ENCODE measurements around the gene PPM1B.
"Not testable (repeated sequence)": the region's sequence is repeated elsewhere in the genome, so short reads cannot be mapped to it uniquely, and the experiment has no call there.

Gene PPM1B

DNA sequence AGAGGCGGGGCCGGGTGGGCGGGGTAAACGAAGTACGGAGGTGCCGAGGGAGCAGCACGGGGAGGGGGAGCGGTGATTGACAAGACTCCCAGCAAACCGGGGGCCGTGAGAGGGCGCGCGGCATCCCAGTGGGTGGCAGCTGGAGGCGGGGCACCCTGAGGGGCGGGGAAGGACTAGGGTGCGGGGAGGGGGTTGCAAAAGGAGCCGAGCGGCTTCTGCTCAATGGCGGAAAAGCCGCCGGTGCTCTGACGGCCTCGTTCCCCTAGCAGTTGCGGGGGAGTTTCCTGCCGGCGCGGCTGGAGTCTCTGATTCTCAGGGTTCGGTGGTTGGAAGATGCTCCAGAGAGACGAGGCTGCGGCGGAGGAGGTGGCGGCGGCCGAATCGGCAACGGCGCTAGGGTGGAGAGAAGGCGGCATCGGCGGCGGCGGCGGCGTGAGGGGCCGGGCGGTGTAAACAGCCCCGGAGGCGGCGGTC lies at the start of gene PPM1B:
Gene PPM1B, plus strand, starts transcription at position 195 of the 474 bp plus-strand sequence. CDS start 32,325 bp downstream, outside the sequence.
- FAIRE-seq: no peak

DNA sequence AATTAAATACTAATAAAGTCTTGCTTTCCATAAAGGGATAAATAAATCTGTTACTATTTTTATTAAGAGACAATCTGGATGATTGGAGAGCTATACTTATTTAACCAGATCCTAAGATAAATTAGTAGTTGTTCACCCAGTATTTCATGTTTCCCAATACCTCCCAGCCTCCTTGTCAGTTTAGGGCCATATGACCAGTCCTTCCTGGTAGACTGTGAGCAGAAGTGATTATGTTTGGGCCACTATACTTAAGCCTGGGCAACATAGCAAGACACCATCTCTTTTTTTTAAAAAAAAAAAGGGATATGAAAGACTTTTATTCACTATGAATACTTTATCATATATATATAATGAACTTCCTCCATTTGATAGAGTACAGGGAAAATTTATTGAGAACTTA lies 48.8 kb upstream of the PPM1B start:
- no peak for FAIRE-seq

DNA sequence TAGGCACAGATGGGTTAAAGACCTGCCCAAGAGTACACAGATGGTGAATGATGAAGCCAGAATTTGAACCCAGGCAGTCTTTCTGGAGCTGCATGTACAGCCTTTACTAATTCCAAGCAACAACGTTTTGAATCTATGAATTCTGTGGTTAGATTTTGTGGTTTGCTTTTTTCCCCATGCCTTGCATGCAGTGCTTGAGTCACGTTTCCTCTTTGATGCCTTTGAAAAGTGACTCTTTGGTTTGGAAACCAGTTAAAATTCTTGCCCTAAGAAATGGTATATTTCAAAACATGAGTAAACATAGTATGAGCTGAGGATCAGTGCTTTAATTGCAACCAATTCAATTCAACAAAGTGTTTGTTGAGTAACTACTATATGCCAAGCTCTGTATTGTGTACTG lies 48.2 kb upstream of the PPM1B start:
- FAIRE-seq: no peak

DNA sequence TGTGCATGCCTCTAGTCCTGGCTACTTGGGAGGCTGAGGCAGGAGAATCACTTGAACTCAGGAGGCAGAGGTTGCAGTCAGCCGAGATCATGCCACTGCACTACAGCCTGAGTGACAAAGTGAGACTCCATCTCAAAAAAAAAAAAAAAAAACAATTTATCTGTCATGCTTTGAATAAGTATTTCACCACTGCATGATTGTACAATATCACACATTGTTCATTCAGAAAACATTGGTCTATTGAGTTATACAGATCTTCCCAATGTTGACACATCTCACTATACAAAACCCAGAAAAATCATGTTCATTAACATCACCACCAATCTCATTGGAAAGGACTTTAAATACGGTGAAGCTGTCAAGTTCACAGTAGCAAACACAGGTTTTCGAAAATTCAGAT lies 46.8 kb upstream of the PPM1B start:
- no peak for FAIRE-seq

DNA sequence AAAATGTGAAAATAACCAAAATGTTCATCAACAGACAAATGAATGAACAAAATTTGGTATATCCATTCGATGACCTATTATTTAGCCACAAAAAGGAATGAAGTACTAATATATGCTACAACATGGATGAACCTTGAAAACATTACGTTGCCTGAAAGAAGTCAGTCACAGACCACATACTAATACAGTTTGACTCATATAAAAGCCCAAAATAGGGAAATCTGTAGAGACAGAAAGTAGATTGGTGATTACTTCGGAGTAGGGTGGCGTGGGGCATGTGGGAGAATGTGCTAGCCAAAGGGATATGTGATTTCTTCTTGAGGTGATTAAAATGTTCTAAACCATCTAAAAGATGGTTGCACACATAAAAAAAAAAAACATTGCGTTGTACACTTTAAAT lies 44.2 kb upstream of the PPM1B start:
- FAIRE-seq: no peak

DNA sequence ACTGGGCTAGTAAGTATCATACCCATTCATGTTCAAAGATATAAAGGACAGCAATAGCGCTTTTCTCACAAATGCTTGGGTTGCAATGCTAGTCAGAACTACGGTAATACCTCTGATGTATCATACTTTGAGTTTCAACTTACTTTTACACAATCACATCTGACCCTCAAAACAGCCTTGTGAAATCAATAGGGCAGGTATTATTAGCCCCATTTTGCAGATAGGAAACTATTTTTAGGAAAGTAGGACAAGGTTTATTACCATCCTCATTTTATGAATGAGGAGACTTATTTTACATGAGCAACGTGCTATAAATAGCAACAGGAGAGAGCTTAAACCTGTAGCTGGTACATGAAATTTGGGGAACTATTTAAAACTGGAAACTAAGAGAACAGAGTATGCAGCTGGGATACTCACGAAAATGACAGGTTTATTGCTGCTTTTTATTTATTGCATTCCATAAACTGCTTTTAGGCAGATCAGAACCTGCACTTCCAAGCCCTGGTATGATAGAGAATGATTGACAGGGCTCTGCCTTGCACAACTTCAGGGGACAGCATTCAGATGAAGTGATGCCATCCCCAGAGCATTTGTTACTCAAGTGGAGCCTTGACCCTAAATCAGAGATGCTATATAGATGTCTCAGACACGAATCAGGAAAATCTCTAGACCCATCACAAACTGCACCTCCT lies 42.4 kb upstream of the PPM1B start:
- no peak for FAIRE-seq

DNA sequence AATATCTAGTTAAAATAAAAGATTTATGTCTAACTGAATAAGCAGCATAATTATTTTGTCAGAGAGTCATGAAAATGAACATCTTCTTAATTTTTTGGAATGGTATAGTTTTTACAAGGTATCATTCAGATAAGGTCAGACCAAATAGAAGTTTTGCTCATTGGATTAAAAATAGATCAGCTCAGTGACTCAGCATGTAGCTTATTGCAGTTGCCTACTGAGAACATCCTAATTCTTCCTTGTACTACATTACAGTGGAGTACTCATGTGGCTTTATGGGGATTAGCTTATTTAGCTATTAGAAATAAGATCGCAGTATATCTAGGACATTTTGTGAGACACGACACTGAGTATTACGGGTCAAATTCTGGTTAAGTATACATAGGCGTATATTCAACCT lies 38.2 kb upstream of the PPM1B start:
- FAIRE-seq: peak; percentile 28

DNA sequence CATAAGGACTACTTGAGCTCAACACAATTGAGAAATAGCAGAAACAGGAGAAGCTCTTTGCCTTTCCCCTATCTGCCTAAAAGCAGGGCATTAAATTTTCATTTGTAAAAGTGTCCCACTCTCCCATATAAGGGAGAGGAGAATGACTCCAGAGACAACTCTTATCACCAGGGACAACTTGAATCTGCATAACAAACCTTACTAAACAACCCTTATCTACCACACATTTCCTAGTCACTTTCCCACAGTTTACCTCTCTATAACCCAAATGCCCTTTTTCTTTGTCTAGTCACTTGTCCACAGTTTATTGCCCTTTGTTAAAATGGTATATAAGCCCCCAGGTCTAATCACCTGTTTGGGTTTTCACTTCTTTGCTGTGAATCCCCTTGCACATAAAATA lies 37.5 kb upstream of the PPM1B start:
- FAIRE-seq: no peak

DNA sequence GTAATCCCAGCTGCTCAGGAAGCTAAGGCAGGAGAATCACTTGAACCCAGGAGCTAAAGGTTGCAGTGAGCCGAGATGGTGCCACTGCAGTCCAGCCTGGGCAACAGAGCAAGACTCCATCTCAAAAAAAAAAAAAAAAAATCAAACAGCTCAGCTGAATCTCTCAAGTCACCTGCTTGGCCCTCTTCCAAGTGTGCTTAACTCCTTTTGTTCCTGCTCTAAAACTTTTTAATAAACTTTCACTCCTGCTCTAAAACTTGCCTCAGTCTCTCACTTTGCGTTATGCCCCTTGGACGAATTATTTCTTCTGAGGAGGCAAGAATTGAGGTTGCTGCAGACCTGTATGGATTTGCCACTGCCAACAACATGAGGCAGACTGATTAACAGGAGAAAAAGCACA lies 35.1 kb upstream of the PPM1B start:
- not testable (repeated sequence) for FAIRE-seq

DNA sequence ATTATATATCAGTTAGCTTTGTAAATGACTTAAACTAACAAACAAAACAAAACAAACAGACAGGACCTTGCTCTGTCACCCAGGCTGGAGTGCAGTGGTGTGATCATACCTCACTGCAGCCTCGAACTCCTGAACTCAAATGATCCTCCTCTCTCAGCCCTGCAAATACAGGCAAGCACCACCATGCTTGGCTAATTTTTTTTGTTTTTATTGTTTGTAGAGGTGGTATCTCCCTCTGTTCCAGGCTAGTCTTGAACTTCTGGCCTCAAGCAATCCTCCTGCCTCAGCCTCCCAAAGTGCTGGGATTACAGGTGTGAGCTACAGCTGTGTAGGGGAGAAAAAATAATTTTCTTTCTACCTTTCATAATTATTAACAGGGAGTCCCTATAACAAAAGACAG lies 33.8 kb upstream of the PPM1B start:
- no peak for FAIRE-seq

DNA sequence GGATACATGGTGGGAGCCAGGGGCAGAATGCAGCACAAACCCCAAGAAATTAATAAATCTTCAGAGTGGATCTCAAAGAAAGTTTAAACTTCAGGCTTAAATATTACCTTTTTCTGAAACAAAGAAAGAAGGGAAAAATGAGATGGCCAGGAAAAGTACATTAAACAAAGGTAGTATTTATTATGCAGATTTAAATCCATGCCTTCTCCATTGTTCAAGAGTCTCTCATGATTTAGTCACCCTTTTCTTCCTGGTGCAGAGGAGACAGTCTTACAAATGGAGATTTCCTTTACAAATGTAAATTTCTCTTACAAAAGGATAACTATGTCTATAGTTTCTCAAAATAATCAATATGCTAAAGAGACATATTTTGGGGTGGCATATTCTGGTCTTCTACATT lies 33.4 kb upstream of the PPM1B start:
- no peak for FAIRE-seq

DNA sequence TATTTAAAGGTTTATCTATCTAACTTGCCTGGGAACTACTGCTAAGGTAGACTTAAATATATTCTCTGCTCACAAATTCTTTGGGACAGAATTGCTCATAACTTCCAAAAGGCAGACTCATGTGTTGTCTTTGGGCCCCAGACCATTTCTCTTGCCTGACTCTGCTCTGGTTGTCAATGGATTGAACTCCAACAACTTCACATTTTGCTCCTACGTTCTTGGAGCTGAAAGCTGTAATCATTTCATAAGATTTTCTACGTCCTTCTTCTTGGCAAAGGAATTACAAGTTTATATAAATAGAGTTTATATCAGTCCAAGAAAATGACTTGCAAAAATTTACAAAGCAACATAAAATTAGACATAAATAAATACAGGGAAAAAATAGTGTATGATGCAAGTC lies 32.9 kb upstream of the PPM1B start:
- no peak for FAIRE-seq

DNA sequence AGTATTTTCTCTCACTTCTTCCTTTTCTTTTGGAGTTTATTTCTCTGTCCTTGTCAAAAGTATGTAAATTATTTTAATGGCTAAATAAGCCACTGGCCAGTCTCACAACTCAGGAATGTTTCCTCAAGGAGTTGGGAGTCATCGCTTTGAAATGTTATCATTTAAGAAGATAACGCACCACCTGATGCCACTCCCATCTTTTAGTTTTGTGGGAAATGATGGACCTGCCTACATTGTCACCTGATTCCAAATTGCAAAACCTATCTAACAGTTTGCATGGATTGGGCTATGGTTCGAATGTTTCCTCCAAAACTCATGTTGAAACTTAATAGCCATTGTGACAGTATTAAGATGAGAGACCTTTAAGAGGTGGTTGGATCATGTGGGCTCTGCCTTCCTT lies 32.4 kb upstream of the PPM1B start:
- no peak for FAIRE-seq

DNA sequence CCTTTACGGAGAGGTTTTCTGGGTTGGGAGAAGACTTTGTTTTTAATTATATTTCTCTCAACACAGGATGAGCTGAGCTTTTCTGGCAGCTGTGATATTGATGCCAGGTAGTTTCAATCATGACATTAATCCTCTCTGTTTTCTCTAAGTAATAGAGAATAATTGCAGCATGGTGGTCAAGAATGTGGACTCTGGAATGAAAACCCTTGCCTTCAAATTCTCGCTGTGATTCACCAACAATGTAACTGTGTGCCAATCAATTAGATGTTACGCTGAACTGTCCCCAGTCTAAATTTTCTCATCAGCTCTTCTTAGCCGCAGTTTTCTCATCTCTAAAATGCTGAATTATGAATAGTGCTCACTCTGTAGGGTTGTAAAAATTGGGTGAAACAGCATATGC lies 31.6 kb upstream of the PPM1B start:
- FAIRE-seq: no peak

DNA sequence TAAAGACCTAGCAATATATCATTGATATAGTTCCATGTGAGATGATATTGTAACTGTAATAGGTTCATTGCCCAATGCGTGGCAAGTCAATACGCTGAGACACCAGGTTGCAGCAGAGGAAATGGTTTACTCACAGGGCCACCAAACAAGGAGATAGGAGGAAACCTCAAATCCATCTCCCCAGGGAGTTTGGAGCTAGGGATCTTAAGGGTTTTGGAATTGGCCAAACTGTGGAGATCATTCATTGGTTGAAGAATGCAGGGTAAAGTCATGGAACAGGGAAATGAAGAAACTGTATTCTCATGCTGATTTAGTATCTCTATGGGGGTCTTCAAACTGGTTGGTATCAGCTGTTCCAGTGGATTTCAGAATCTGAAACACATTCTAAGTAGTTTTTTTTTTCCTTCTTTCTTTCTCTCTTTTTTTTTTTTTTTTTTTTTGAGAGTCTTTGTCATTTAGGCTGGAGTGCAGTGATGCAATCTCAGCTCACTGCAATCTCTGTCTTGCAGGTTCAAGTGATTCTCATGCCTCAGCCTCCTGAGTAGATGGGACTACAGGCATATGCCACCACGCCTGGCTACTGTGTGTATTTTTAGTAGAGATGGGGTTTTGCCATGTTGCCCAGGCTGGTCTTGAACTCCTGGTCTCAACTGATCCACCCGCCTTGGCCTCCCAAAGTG lies 30.7 kb upstream of the PPM1B start:
- no peak for FAIRE-seq

DNA sequence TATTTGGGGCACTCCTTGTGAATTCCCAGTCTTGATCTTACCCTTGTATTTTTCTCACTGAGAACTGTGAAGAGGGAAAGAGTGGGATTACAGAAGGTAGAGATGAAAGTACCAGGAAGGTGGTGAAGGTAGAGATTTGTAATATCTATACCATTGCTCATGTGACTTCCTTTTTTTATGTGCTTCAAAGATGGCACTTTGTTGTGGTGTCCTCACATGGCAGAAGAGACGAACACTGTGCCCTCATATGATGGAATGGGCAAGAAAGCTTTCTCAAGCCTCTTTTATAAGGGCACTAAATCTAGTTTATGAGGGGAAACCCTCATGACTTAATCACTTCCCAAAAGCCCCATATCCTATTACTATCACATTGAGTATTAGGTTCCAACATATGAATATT lies 28.9 kb upstream of the PPM1B start:
- FAIRE-seq: no peak

DNA sequence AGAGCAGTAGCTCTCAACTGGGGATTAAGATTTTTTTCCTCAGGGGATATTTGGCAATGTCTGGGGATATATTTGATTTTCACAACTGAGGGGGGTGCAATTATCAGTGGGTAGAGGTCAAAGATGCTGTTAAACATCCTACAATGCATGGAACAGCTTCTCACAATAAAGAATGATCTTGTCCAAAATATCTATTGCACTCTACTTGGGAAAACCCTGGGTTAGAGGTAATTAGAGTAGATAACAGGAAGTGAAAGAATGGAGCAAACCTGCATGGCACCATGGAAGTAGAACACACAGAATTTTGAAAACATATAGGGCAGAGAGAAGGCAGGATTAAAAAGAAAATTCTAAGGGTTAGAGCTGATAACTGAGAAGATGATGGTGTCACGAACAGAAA lies 26.4 kb upstream of the PPM1B start:
- no peak for FAIRE-seq

DNA sequence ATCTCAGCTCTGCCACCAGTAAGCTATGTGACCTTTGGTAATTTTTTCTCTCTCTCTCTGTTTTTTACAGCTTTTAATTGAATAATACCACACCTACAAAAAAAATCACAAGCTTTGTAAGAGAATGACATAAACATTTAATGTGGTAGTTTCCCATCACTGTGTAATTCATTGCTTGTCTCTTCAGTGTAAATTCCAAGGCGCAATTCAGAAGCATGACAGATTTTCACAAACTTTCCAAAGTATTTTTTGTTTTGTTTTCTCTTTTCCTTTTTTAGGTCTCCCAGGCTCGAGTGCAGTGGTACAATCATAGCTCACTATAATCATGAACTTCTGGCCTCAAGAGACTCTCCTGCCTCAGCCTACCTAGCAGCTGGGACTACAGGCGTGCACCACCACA lies 25.0 kb upstream of the PPM1B start:
- FAIRE-seq: no peak

DNA sequence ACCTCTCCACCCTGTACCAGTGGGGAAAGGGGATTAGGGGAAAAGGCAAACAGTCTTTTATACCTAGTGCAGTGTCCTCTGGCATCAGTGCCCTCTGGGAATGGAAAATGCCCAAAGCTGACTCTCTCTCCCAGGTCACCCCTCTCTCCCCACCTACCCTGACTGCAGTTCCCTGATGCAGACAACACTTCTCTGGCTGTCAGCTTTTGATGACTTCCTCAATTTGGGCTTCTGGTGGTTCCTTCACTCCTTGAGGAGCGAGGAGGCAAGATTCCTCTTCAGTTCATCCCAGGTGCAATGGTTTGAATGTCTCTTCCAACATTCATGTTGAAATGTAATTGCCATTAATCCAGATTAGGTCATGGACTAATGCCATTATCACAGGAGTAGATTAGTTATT lies 19.7 kb upstream of the PPM1B start:
- no peak for FAIRE-seq

DNA sequence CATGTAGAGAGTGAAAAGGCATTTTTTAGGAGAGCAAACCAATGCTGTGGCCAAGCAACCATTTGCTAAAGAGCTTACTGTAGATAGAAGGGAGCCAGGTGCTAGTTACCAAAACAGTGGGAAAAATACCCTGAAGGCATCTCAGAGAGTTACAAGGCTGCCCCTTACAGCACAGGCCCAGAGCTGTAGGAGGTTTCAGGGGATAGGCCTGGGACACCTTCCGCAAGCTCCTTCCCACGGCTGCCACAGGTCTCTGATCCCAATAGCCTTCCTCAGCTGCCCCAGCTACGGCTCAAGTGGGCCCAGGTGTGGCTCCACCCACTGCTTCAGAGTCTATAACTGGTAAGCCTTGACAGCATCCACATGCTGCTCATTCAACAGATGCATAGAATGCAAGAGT lies 18.2 kb upstream of the PPM1B start:
- FAIRE-seq: no peak

DNA sequence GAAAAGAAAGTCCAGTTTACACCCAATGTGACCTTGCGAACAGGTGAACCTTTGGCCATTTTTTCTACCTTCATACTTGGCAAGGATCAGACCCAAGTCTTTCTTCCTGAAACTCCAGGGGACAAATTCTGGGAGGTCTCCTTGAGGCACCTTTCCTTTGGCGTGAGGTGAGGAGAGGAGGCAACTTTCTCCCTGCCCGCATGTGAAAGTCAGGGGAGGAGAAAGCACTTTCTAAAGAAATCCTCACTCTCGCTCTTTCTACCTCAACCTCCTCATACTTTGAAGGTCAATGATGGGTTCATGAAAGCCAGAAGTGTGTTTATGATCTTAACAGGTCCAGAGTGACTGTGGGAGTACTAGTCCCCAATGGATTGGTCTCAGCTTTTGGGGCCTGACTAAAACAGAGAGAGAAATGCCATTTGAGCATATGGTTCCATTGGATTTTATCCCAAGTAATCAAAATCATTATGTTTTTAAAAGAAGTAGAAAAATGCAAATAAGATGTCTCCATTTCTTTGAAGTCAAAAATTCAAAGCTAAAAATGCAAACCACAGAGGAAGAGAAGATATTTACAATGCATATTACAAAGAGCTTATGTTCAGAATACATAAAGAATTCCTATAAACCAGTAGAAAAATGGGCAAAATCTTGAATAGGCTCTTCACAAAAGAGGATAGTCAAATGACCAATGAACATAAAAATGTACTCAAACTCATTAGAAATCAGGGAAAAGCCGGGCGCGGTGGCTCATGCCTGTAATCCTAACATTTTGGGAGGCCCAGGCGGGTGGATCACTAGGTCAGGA lies 15.6 kb upstream of the PPM1B start:
- no peak for FAIRE-seq

DNA sequence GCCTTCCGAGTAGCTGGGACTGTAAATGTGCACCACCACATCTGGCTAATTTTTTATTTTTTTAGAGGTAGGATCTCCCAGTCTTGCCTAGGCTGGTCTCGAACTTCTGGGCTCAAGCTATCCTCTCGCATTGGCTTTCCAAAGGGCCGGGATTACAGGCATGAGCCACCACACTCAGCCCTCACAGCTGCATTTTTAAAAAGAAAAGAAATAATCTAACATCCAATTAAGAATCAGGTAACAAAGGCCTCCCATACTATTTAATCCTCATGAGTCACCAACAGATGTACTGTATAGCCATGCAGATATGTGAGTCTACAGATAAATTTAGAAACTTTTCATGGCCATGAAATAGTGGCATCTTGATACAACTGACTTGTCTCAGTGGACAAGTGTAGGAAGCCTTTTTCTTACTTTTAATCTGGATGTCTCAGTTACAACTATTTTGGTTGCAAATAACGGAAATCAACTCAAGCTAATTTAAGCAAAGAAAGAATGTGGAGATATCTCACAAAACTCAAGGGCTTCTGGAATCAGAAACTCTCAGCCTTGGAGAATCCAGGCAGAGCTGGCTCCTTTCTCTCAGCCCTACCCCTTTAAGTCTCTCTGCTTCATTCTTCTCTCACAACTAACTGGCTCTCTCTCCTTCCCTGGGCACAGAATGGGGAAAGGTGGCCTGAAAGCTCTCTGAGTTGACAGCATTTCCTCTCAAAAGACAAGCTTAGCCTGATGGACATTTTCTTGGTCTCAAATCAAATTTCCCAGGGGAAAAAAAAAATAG lies 12.8 kb upstream of the PPM1B start:
- FAIRE-seq: no peak

DNA sequence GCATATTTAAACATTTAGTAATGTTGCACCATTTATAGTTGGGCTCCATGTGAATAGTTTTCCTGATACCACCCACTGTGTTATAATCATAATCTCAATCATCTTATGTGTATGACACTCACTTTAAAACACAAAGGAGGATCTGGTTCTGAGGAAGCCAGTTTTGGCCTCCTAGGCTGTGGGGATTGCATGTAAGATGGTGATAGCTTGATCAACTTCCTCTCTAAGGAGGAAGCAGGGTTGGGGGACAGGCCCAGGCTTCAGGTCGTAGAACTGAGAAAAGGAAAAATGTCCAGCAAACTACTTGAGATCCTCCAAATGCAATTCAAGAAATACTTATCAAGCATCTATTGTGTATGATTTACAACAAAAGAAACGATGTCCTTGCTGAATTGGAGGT lies 4.9 kb upstream of the PPM1B start:
- no peak for FAIRE-seq
